Measurements from ENCODE around the gene LCN10.

DNA sequence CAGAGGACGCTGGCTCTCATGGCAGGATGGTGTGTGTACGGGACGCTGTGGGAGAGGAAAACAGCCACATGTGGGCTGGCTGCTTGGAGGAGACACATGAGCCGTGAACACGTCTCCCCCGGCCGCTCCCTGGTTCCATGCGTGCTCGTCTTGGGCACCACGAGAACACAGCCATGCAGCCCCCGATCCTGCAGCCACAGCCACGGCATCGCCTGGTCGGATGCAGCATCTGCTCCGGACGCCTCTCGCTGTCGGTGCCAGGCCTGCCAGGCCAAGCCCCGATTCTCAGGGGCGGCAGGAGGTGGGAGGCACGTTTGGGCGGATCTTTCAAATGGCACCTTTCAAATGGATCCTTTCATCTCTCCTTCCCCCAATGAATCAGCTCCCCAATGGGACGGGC, 3.2 kb downstream of the LCN10 start:
- TF ChIP-seq, protein P1, sequence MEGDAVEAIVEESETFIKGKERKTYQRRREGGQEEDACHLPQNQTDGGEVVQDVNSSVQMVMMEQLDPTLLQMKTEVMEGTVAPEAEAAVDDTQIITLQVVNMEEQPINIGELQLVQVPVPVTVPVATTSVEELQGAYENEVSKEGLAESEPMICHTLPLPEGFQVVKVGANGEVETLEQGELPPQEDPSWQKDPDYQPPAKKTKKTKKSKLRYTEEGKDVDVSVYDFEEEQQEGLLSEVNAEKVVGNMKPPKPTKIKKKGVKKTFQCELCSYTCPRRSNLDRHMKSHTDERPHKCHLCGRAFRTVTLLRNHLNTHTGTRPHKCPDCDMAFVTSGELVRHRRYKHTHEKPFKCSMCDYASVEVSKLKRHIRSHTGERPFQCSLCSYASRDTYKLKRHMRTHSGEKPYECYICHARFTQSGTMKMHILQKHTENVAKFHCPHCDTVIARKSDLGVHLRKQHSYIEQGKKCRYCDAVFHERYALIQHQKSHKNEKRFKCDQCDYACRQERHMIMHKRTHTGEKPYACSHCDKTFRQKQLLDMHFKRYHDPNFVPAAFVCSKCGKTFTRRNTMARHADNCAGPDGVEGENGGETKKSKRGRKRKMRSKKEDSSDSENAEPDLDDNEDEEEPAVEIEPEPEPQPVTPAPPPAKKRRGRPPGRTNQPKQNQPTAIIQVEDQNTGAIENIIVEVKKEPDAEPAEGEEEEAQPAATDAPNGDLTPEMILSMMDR (IDR thresholded peaks at IDR 0.05): no peak
- TF ChIP-seq POLR2A (IDR thresholded peaks at IDR 0.05) (no peak), POLR2AphosphoS5 (IDR thresholded peaks at IDR 0.05) (no peak), EP300 (IDR thresholded peaks at IDR 0.05) (no peak)
